K562 (cell line): ENCODE measurements around the gene RTF2. TPM values are rescaled to one million over a fixed set of nuclear protein-coding genes. Genes with fewer than 3 reads are reported as not detected.

Source experiments
- CBX3 ChIP-seq, 2 experiments: IDR thresholded peaks; 1 replicate in 1 of 2; 2 replicates in 1 of 2; pipeline ENCODE4 v1.6.1; 2012; ENCODE audit warnings: inconsistent platforms in 2 of 2, low read length in 2 of 2, borderline replicate concordance in 1 of 2, control low read depth in 1 of 2
- CHD2 ChIP-seq: IDR thresholded peaks from 2 replicates; pipeline ENCODE4 v1.6.1; 2011; ENCODE audit warnings: low read depth, low read length
- DDX20 ChIP-seq: fragments of 450-650 bp; IDR thresholded peaks from 2 replicates; pipeline ENCODE4 v1.6.1; 2016; ENCODE audit warnings: missing genetic modification characterization, low read depth, mild to moderate bottlenecking, missing compliant biosample characterization, moderate library complexity
- DIDO1 ChIP-seq: fragments of 450-650 bp; IDR thresholded peaks from 2 replicates; pipeline ENCODE4 v1.6.1; 2016; ENCODE audit warnings: low read depth, missing biosample characterization, missing genetic modification characterization
- FUS ChIP-seq: fragments of 200-400 bp; formaldehyde crosslinking; optimal IDR thresholded peaks from 2 replicates; pipeline ENCODE3; 2017; ENCODE audit warnings: low read depth, low read length
- HDAC2 ChIP-seq: fragments of 450-650 bp; IDR thresholded peaks from 2 replicates; pipeline ENCODE4 v1.6.1; 2016; ENCODE audit warnings: mild to moderate bottlenecking
- NFIC ChIP-seq: fragments of 450-650 bp; IDR thresholded peaks from 2 replicates; pipeline ENCODE4 v1.6.1; 2017; ENCODE audit warnings: mild to moderate bottlenecking, inconsistent platforms
- NFXL1 ChIP-seq: fragments of 450-650 bp; formaldehyde crosslinking; IDR thresholded peaks from 2 replicates; pipeline ENCODE4 v1.4.0; 2021; ENCODE audit warnings: mild to moderate bottlenecking
- POLR3A ChIP-seq: IDR thresholded peaks from 2 replicates; pipeline ENCODE4 v1.6.1; 2011; ENCODE audit warnings: borderline replicate concordance, mild to moderate bottlenecking, moderate library complexity; ENCODE audit not compliant: insufficient read length, insufficient read depth; ENCODE audit errors: extremely low read depth
- STAG1 ChIP-seq: sonication (generic); formaldehyde crosslinking; IDR thresholded peaks from 2 replicates; pipeline ENCODE4 v1.5.0; 2020; ENCODE audit warnings: missing genetic modification reagents, borderline replicate concordance
- ZBED1 ChIP-seq: IDR thresholded peaks from 2 replicates; pipeline ENCODE4 v1.6.1; 2014
- polyA plus RNA-seq, 8 experiments: library from polyadenylated mRNA; depleted of rRNA in 4 of 8; stranded (reverse) in 5 of 8; unstranded in 3 of 8; fragments of >200 nt; fragmentation: Nextera tagmentation in 2 of 8; fragmentation: Illumina TruSeq in 1 of 8; extraction: Ambion mirVana in 2 of 8; extraction: Trizol in 1 of 8; gene quantifications; 2 replicates each; pipeline versions ENCODE4 v1.2.1 to v1.2.3, GENCODE V29; 2011 to 2014; ENCODE audit warnings: inconsistent platforms in 1 of 8, missing spikeins in 1 of 8
- total RNA-seq, 7 experiments: library from RNA; depleted of rRNA in 6 of 7; stranded (reverse); fragments of >200 nt in 6 of 7; fragmentation: Illumina TruSeq in 2 of 7; extraction: Trizol in 2 of 7; gene quantifications; 2 replicates each; pipeline versions ENCODE4 v1.2.1 to v1.2.3, GENCODE V29; 2011 to 2021; ENCODE audit warnings: low replicate concordance in 1 of 7
- TF ChIP-seq, protein P1 (sequence below), 2 experiments: fragments of 450-650 bp in 1 of 2; sonication (generic) in 1 of 2; formaldehyde crosslinking in 1 of 2; IDR thresholded peaks in 1 of 2; conservative IDR thresholded peaks in 1 of 2; 2 replicates each; pipeline versions ENCODE4 v1.6.1 to v1.8.1; 2016 to 2023; ENCODE audit warnings: mild to moderate bottlenecking in 2 of 2, moderate library complexity in 2 of 2, inconsistent platforms in 1 of 2, missing genetic modification reagents in 1 of 2
- TF ChIP-seq, protein P2 (sequence below): fragments of 250-450 bp; sonication (Bioruptor Pico); IDR thresholded peaks from 2 replicates; pipeline ENCODE4 v1.8.0; 2021; ENCODE audit warnings: borderline replicate concordance, mild to moderate bottlenecking, moderate library complexity; ENCODE audit not compliant: poor library complexity, severe bottlenecking
- TF ChIP-seq, protein P3 (sequence below): sonication (generic); formaldehyde crosslinking; IDR thresholded peaks from 2 replicates; pipeline ENCODE4 v1.8.0; 2022; ENCODE audit warnings: mild to moderate bottlenecking, missing genetic modification reagents
- TF ChIP-seq, protein P4 (sequence below): sonication (generic); formaldehyde crosslinking; IDR thresholded peaks from 2 replicates; pipeline ENCODE4 v1.8.1; 2023; ENCODE audit warnings: mild to moderate bottlenecking, missing genetic modification reagents

The RTF2 gene
- total and polyA plus RNA-seq, 9 of the 15 experiments (the other 6 are each of a cell fraction or from before 2014, with no cell fraction given), result 67.0 to 177 (median 84.9) TPM

DNA sequence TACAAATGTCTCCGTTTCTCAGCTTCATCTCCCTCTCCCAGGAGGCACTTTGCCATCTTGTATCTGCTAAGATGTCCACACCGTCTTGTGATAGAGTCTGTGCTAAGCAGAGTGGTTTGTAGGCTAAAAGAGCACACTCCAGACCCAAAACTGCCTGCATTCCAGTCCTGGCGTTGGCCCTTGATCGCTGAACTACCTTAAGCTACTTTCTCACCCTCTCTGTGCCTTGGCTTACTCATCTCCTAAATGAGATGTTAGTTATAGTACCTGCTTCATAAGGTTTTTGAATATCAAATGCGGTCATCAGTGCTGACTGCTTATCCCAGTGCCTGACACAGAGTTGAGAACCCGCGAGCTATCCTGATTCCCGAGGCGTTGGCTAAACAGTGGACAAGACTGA is 42.4 kb upstream of the RTF2 start (continued):
- TF ChIP-seq, protein P1, sequence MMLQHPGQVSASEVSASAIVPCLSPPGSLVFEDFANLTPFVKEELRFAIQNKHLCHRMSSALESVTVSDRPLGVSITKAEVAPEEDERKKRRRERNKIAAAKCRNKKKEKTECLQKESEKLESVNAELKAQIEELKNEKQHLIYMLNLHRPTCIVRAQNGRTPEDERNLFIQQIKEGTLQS (IDR thresholded peaks at IDR 0.05), result no peak
- TF ChIP-seq, protein P1 (CRISPR knock-in tag; conservative IDR thresholded peaks at IDR 0.05), result no peak
- no peak for TF ChIP-seq DDX20 (tag)
- no peak for TF ChIP-seq DIDO1 (tag)
- no peak for TF ChIP-seq NFIC
- TF ChIP-seq, protein P2, sequence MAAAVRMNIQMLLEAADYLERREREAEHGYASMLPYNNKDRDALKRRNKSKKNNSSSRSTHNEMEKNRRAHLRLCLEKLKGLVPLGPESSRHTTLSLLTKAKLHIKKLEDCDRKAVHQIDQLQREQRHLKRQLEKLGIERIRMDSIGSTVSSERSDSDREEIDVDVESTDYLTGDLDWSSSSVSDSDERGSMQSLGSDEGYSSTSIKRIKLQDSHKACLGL (CRISPR knock-in tag), result no peak
- TF ChIP-seq, protein P3, sequence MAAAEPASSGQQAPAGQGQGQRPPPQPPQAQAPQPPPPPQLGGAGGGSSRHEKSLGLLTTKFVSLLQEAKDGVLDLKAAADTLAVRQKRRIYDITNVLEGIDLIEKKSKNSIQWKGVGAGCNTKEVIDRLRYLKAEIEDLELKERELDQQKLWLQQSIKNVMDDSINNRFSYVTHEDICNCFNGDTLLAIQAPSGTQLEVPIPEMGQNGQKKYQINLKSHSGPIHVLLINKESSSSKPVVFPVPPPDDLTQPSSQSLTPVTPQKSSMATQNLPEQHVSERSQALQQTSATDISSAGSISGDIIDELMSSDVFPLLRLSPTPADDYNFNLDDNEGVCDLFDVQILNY (CRISPR knock-in tag), result no peak
- TF ChIP-seq STAG1 (CRISPR knock-in tag), result no peak
- TF ChIP-seq, protein P4, sequence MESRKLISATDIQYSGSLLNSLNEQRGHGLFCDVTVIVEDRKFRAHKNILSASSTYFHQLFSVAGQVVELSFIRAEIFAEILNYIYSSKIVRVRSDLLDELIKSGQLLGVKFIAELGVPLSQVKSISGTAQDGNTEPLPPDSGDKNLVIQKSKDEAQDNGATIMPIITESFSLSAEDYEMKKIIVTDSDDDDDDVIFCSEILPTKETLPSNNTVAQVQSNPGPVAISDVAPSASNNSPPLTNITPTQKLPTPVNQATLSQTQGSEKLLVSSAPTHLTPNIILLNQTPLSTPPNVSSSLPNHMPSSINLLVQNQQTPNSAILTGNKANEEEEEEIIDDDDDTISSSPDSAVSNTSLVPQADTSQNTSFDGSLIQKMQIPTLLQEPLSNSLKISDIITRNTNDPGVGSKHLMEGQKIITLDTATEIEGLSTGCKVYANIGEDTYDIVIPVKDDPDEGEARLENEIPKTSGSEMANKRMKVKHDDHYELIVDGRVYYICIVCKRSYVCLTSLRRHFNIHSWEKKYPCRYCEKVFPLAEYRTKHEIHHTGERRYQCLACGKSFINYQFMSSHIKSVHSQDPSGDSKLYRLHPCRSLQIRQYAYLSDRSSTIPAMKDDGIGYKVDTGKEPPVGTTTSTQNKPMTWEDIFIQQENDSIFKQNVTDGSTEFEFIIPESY, result 0 out of 2 replicates have a peak, but pooled peaks have one; percentile 33
- TF ChIP-seq FUS, result no peak
- TF ChIP-seq CBX3 (IDR thresholded peaks at IDR 0.05; ENCODE audit: borderline replicate concordance in 1 of 2, low read length in 2 of 2), result no peak
- TF ChIP-seq CHD2, result no peak
- TF ChIP-seq ZBED1, result no peak
- no peak for TF ChIP-seq NFXL1
- no peak for TF ChIP-seq POLR3A
- 0 out of 2 replicates have a peak, but pooled peaks have one; percentile 49 for TF ChIP-seq HDAC2
